Sigmoid colon (tissue), 7 donors: ENCODE data around the gene CEP57L1. TPM values are rescaled to one million over a fixed set of nuclear protein-coding genes. Genes with fewer than 3 reads are reported as not detected.
"Not testable (repeated sequence)": the region's sequence is repeated elsewhere in the genome, so short reads cannot be mapped to it uniquely, and the experiment has no call there.

Experiments used
- DNase-seq: peaks from one replicate; pipeline ENCODE4 v3.0.0-alpha.2; 2019
- H3K27ac ChIP-seq, 4 donors: fragments of 200-600 bp; sonication (generic); one replicate each; pipeline ENCODE4 v1.5.1; 2016 to 2019; ENCODE audit warnings: mild to moderate bottlenecking in 1 of 4
- H3K27me3 ChIP-seq, 3 donors: fragments of 200-600 bp; sonication (generic); one replicate each; pipeline ENCODE4 v1.5.1; 2019; ENCODE audit warnings: mild to moderate bottlenecking in 1 of 3
- H3K36me3 ChIP-seq, 4 donors: fragments of 200-600 bp; sonication (generic); one replicate each; pipeline ENCODE4 v1.5.1; 2016 to 2019
- H3K4me1 ChIP-seq, 4 donors: fragments of 200-600 bp; sonication (generic); one replicate each; pipeline ENCODE4 v1.5.1; 2017 to 2019
- H3K4me3 ChIP-seq, 4 donors: fragments of 200-600 bp; sonication (generic); one replicate each; pipeline ENCODE4 v1.5.1; 2017 to 2019; ENCODE audit warnings: mild to moderate bottlenecking in 2 of 4, moderate library complexity in 1 of 4
- H3K9me3 ChIP-seq, 4 donors: fragments of 200-600 bp in 3 of 4; sonication (generic) in 3 of 4; one replicate each; pipeline versions ENCODE4 v1.5.1 to v1.6.1; 2013 to 2019
- CTCF ChIP-seq, 4 experiments: fragments of 450-650 bp in 3 of 4; fragments of 200-600 bp in 1 of 4; IDR thresholded peaks; one replicate each; pipeline ENCODE4 v1.5.1; 2016 to 2019; ENCODE audit warnings: antibody characterized with exemption in 4 of 4, mild to moderate bottlenecking in 3 of 4, moderate library complexity in 2 of 4
- EP300 ChIP-seq, 4 donors: sonication (generic); formaldehyde crosslinking; IDR thresholded peaks; one replicate each; pipeline ENCODE4 v1.6.1; 2017; ENCODE audit warnings: antibody characterized with exemption in 4 of 4
- POLR2A ChIP-seq, 2 donors: fragments of 450-650 bp; IDR thresholded peaks; one replicate each; pipeline ENCODE4 v1.6.1; 2016; ENCODE audit warnings: antibody characterized with exemption in 2 of 2, mild to moderate bottlenecking in 2 of 2, moderate library complexity in 2 of 2
- POLR2AphosphoS5 ChIP-seq, 4 donors: sonication (generic); formaldehyde crosslinking; IDR thresholded peaks; one replicate each; pipeline ENCODE4 v1.6.1; 2017; ENCODE audit warnings: antibody characterized with exemption in 4 of 4
- WGBS, 2 donors: extraction: QIAGEN DNeasy Blood & Tissue Kit; methylation state at CpG; one replicate each; pipeline ENCODE4 v1.1.7; 2013; 5-methylcytosine and 5-hydroxymethylcytosine counted together
- intact Hi-C: fragments of 100-400 bp; cut with DNase I; formaldehyde crosslinking; loops from one replicate; pipeline ENCODE4 v1.15.1; 2023
- polyA plus RNA-seq, 3 donors: library from polyadenylated mRNA; stranded (reverse); fragments of 200-250 nt; gene quantifications; one replicate each; pipeline ENCODE4 v1.2.3, GENCODE V29; 2013
- total RNA-seq, 4 donors: library from RNA; depleted of rRNA; stranded (reverse); fragments of >200 nt; gene quantifications; one replicate each; pipeline ENCODE4 v1.1.0, GENCODE V29; 2016
- donor health status: healthy with polysubstance abuse.
- donor health status: Bipolar disorder and iron deficiency.
- donor health status: healthy.

The CEP57L1 gene
- total and polyA plus RNA-seq, 7 donors: 5.4 to 21.0 (median 12.6) TPM

GRCh38 chr6:109143191-109143590 lies 47.9 kb downstream of the CEP57L1 start:
- Histone ChIP-seq H3K36me3 (peaks cover 0 to 13% (median 0%) of the 10 kb centered on the region in 4 donors), H3K4me3 (no peak overlapping the region), H3K27ac (no peak overlapping the region), H3K4me1 (no peaks in the 10 kb centered on the region), H3K27me3 (no peaks in the 10 kb centered on the region), H3K9me3 (no peaks in the 10 kb centered on the region)
- intact Hi-C loops: no loop called here
- no peak for DNase-seq
- TF ChIP-seq POLR2AphosphoS5 (IDR thresholded peaks at IDR 0.05) (no peak), CTCF (IDR thresholded peaks at IDR 0.05) (no peak)

- H3K27me3 ChIP-seq, H3K4me1 ChIP-seq, H3K4me3 ChIP-seq, H3K27ac ChIP-seq, H3K9me3 ChIP-seq, H3K36me3 ChIP-seq, DNase-seq, intact Hi-C loops: not testable (repeated sequence)
- WGBS, 2 donors: 90 to 92% methylated on average over 5 of the region's 5 CpGs
These were observed 52.9 kb downstream of the CEP57L1 start for GRCh38 chr6:109148251-109148650.

- intact Hi-C loops: not testable (repeated sequence)
- WGBS, 2 donors: 96 to 97% methylated on average over 1 of the region's 1 CpG
These were observed 53.4 kb downstream of the CEP57L1 start for GRCh38 chr6:109148716-109149115.

GRCh38 chr6:109153752-109154151 lies 58.4 kb downstream of the CEP57L1 start:
- WGBS, 2 donors: 96 to 97% methylated on average over 1 of the region's 1 CpG
- intact Hi-C loops: no loop called here
- peaks cover 0 to 4% (median 0%) of the 10 kb centered on the region in 4 donors for H3K9me3 ChIP-seq
- no peak overlapping the region for H3K27ac ChIP-seq
- no peaks in the 10 kb centered on the region for H3K4me1 ChIP-seq
- H3K36me3 ChIP-seq: peaks cover 0 to 25% (median 2%) of the 10 kb centered on the region in 4 donors
- no peaks in the 10 kb centered on the region for H3K27me3 ChIP-seq
- H3K4me3 ChIP-seq: no peak overlapping the region
- DNase-seq: no peak
- no peak for TF ChIP-seq POLR2AphosphoS5 (IDR thresholded peaks at IDR 0.05)
- TF ChIP-seq EP300 (IDR thresholded peaks at IDR 0.05): no peak
- TF ChIP-seq POLR2A (IDR thresholded peaks at IDR 0.05): no peak
- no peak for TF ChIP-seq CTCF (IDR thresholded peaks at IDR 0.05)

More at GRCh38 chr6:109148716-109149115, 53.4 kb downstream of the CEP57L1 start:
- H3K36me3 ChIP-seq, H3K9me3 ChIP-seq, H3K27me3 ChIP-seq, H3K27ac ChIP-seq, DNase-seq, H3K4me3 ChIP-seq, H3K4me1 ChIP-seq: not testable (repeated sequence)

- no peak overlapping the region for H3K27ac ChIP-seq
- no peaks in the 10 kb centered on the region for H3K9me3 ChIP-seq
- peaks cover 0 to 21% (median 2%) of the 10 kb centered on the region in 4 donors for H3K36me3 ChIP-seq
- H3K4me1 ChIP-seq: no peaks in the 10 kb centered on the region
- H3K4me3 ChIP-seq: no peak overlapping the region
- no peaks in the 10 kb centered on the region for H3K27me3 ChIP-seq
- no peak for TF ChIP-seq EP300 (IDR thresholded peaks at IDR 0.05)
- no peak for TF ChIP-seq POLR2A (IDR thresholded peaks at IDR 0.05)
- no peak for TF ChIP-seq CTCF (IDR thresholded peaks at IDR 0.05)
- no peak for TF ChIP-seq POLR2AphosphoS5 (IDR thresholded peaks at IDR 0.05)
- no peak for DNase-seq
- intact Hi-C loops: no loop called here
These were observed 69.0 kb downstream of the CEP57L1 start for GRCh38 chr6:109164331-109164730.

- peak; percentile 77 for DNase-seq
- whole genome bisulfite sequencing, 2 donors: 25 to 51% methylated on average over 1 of the region's 1 CpG
- Histone ChIP-seq H3K36me3 (peaks cover 0 to 10% (median 2%) of the 10 kb centered on the region in 4 donors), H3K4me3 (no peak overlapping the region), H3K9me3 (no peaks in the 10 kb centered on the region), H3K27me3 (no peaks in the 10 kb centered on the region), H3K4me1 (no peaks in the 10 kb centered on the region), H3K27ac (no peak overlapping the region)
- intact Hi-C loops: no loop called here
- no peak for TF ChIP-seq POLR2AphosphoS5 (IDR thresholded peaks at IDR 0.05)
- no peak for TF ChIP-seq POLR2A (IDR thresholded peaks at IDR 0.05)
- TF ChIP-seq CTCF (IDR thresholded peaks at IDR 0.05): no peak
- TF ChIP-seq EP300 (IDR thresholded peaks at IDR 0.05): no peak
These were observed 70.2 kb downstream of the CEP57L1 start for GRCh38 chr6:109165392-109165974.
